CD4-positive, alpha-beta T cell treated with Interleukin-17A for 1 hour (primary cell): ENCODE measurements around the gene ZNF138.
"Not testable (repeated sequence)": the region's sequence is repeated elsewhere in the genome, so short reads cannot be mapped to it uniquely, and the experiment has no call there.

Source experiments
- DNase-seq: peaks from one replicate; pipeline ENCODE4 v3.0.0-alpha.2; 2020

Gene ZNF138

GRCh38 chr7:64794171-64794844 is at the start of gene ZNF138:
Gene ZNF138, plus strand, starts transcription at chr7:64794428. Its CDS starts 141 bp downstream, at chr7:64794569.
- DNase-seq = peak; percentile 95

- no peak for DNase-seq
These were observed 49.5 kb upstream of the ZNF138 start for GRCh38 chr7:64744680-64745079.

GRCh38 chr7:64747802-64748201 is 46.4 kb upstream of the ZNF138 start:
- DNase-seq = no peak

GRCh38 chr7:64753032-64753431 is 41.2 kb upstream of the ZNF138 start:
- DNase-seq = no peak

GRCh38 chr7:64755865-64756264 is 38.4 kb upstream of the ZNF138 start:
- no peak for DNase-seq

GRCh38 chr7:64758151-64758550 is 36.1 kb upstream of the ZNF138 start:
- DNase-seq = no peak

- DNase-seq = no peak
These were observed 25.4 kb upstream of the ZNF138 start for GRCh38 chr7:64768824-64769223.

GRCh38 chr7:64774204-64774842 is 19.9 kb upstream of the ZNF138 start:
- no peak for DNase-seq

- DNase-seq = no peak
These were observed 18.9 kb upstream of the ZNF138 start for GRCh38 chr7:64775289-64775688.

- DNase-seq = not testable (repeated sequence)
These were observed 9.4 kb upstream of the ZNF138 start for GRCh38 chr7:64784842-64785241.

GRCh38 chr7:64787295-64787694 is 6.9 kb upstream of the ZNF138 start:
- DNase-seq = no peak

GRCh38 chr7:64789241-64789640 is 5.0 kb upstream of the ZNF138 start:
- DNase-seq = not testable (repeated sequence)

- no peak for DNase-seq
These were observed 997 bp upstream of the ZNF138 start for GRCh38 chr7:64793106-64793755.

GRCh38 chr7:64795176-64795575 is 948 bp downstream of the ZNF138 start:
- no peak for DNase-seq

- DNase-seq = not testable (repeated sequence)
These were observed 4.9 kb downstream of the ZNF138 start for GRCh38 chr7:64799169-64799568.

- DNase-seq = no peak
These were observed 8.5 kb downstream of the ZNF138 start for GRCh38 chr7:64802699-64803098.

- DNase-seq = no peak
These were observed 13.6 kb downstream of the ZNF138 start for GRCh38 chr7:64807731-64808365.

- DNase-seq = no peak
These were observed 17.5 kb downstream of the ZNF138 start for GRCh38 chr7:64811767-64812166.

GRCh38 chr7:64830926-64831325 is 36.7 kb downstream of the ZNF138 start:
- DNase-seq = no peak

- no peak for DNase-seq
These were observed 37.9 kb downstream of the ZNF138 start for GRCh38 chr7:64832136-64832535.

- no peak for DNase-seq
These were observed 40.8 kb downstream of the ZNF138 start for GRCh38 chr7:64834989-64835388.

GRCh38 chr7:64835856-64836255 is 41.6 kb downstream of the ZNF138 start:
- not testable (repeated sequence) for DNase-seq

GRCh38 chr7:64838051-64838450 is 43.8 kb downstream of the ZNF138 start:
- not testable (repeated sequence) for DNase-seq

GRCh38 chr7:64838691-64839090 is 44.5 kb downstream of the ZNF138 start:
- DNase-seq = no peak
